Kidney tubule cell (primary cell): ENCODE data around the gene CLEC20A.
A peak's percentile ranks its signal among the peaks of the same experiment; 100 is the strongest.

ENCODE experiments used
- DNase-seq: peaks from one replicate; pipeline ENCODE4 v3.0.0-alpha.2; 2018; ENCODE audit warnings: low spot score

CLEC20A gene

DNA sequence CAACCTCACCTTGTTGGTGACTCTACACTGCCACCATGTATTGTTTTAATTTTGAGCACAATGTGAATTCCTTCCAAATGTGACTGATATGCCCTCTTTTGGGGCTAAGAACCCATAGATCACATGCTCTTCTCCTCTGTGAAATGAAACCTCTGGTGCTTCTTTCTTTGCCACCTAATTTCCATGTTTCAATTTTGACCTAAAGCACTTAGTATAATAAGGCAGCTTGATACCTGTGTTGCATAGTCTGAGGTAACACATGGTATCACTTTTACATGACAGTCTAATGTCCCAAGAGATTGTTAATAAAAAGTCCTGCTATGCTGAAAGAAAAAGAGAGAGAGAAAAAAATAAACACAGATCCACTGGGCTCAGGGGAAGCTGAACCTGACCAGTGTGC, 24.2 kb downstream of the CLEC20A start:
- no peak for DNase-seq

DNA sequence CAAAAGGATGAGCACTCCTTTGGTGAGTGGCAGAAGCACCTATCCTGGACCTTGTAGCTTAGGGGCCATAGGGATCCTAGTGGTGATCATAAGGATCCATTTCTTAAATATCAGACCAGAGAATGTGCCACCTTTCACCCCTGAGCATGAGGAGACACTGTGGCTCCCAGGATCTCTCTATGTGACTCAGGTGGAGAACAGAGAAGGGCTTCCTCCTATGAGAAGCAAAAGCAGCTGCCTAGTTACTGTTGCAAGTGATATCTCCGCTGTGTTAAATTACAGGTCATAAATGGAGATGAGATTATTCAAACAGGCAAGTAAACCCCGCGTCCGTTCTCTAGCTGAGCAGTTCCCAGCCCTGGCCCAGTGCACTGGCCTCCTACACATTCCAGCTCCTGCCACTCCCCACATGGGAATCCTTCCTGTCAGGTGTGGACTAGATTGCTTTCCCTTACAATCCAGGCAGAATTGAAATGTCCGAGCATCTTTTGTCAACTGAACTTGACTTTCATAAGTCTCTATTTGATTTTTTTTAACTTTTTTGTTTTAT, 26.3 kb downstream of the CLEC20A start:
- peak; percentile 51 for DNase-seq

DNA sequence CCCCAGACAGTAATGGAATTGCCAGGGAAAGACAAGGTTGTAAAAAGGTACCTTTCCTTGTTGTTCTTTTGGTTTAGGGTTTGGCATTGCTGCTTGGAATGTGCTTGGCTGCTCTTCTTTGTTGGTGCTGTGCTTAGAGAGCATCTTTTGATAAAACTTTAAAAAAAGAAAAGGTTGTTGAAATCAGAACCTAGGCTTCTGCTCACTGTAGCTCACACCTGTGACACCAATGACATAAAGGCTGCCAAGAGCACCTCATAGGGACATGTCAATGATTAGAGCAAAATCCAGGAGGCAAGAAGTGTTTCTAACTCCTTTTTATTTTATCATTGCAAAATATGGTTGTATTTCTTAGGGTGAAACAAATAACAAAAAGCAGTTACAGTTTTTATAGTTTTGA, 28.9 kb downstream of the CLEC20A start:
- DNase-seq, result no peak

DNA sequence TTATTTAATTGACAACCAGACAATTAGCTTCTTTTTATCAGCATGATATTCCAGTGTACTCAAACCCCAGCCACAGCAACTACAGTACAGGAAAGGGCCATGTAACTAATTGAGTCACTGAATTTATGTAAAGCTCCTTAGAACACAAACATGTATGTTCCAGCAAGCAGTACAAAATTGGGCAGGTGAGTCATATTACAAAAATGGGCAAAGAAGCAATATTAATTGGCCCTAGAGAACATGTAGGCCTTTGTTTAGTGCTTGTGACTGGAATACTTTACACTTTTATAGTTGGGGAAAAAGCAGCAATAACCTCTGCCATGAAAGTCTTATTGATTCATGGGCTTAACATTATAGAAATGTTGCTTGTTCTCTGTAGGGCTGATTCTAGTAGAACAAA, 31.8 kb downstream of the CLEC20A start:
- peak; percentile 38 for DNase-seq

DNA sequence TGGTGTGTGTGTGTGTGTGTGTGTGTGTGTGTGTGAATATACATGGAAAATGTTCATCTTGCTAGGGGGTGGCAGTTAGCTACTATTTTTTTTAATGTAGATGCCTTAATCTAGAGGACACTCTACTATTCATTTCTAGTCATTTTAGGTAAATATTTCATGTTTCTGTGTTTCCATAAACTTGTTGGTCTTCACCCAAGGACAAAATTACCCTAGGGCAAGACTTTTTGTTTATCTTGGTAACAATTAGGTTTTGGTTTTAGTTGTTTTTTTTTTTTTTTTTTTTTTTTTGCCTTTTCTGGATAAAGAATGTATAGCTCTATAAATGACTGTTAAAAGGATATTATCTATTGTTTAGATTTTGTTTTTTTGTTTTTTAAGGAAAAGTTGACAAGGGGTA, 32.2 kb downstream of the CLEC20A start:
- DNase-seq, result no peak

DNA sequence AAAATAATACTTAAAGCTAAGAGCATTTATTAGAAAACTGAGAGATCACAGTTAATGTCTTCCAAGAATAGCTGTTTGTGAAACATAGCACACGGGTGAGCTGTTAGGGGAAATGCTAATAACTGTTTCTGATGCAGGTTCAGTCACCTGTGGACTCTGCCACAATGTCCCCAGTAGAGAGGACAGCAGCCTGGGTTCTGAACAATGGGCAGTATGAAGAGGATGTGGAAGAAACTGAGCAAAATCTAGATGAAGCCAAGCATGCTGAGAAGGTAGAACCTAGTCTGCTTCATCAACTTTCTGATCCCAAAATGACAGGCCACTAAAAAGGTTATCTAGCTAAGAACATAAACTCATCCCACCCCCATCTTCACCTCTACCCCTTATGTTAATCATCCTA, 32.6 kb downstream of the CLEC20A start:
- DNase-seq, result no peak

DNA sequence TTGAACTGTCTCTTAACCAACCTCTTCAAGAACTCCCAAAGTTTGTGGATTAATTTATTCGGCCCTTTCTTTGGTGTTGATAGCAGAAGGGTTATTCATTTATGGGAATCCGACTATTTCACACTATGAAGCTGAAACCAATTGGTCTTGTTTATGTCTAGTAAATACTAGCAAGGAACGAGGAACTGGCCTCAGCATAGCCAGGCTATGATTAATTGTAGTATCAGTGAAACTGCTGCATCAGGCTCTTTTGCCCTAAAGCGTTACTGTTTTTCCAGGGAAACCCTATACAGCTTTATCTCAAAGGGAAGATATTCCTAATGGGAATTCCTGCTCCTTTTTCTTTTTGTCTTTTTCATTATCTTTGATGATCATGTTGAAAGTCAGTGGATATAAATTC, 35.1 kb downstream of the CLEC20A start:
- peak; percentile 80 for DNase-seq

DNA sequence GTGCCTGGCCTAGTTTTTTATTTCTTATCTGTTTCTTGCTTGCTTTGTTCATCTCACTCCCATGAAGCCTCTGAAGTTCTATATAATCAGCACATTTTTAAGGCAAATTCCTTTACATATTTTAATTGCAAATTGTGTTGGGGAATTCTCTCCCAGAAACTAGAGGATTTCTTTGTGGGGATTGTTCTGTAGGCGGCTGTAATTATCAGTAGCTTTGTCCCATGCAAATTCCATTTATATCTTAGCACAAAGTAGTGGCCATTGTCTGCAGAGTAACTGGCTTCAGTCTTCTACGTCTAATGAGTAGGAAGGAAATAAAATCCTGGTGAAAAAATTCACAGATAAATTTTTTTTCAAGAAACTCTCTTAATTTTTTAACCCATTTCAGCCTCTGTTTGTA, 35.7 kb downstream of the CLEC20A start:
- DNase-seq, result no peak

DNA sequence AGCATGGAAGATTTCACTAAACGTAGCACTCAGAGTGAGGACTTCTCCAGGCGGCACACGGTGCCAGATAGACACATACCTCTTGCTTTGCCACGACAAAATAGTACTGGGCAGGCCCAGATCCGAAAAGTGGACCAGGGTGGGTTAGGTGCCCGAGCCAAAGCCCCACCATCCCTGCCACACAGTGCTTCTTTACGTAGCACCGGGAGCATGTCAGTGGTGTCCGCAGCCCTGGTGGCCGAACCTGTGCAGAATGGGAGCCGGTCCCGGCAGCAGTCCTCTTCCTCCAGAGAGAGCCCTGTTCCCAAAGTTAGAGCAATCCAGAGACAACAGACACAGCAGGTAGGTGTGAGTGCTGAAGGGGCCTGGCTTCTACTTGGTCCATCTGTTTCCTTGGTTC, 38.6 kb downstream of the CLEC20A start:
- DNase-seq, result no peak

DNA sequence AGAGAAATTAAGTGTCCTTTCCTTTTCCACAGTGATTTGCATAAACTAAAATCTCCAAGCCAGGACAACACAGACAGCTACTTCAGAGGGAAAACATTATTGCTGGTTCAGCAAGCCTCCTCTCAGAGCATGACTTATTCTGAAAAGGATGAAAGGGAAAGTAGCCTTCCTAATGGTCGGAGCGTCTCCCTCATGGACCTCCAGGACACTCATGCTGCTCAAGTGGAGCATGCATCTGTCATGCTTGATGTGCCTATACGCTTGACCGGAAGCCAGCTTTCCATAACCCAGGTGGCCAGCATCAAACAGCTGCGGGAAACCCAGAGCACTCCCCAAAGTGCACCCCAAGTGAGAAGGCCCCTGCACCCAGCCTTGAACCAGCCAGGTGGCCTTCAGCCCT, 39.1 kb downstream of the CLEC20A start:
- DNase-seq, result peak; percentile 58

DNA sequence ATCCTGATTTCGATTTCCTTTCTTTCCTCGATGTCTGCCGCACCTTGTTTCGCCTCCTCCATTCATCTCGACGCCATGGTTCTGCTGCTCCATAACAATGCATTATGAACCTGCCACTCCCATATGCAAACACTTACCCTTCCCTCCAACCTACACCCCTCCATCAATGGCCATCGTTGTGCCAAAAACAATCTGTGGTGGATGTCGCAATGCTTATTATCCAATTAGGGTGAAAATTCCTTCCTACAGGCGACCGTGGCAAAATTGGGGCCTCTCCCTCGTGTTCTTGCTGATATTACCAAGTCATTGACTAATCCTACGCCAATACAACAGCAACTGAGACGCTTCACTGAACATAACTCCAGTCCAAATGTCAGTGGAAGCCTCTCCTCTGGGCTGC, 40.3 kb downstream of the CLEC20A start:
- no peak for DNase-seq

DNA sequence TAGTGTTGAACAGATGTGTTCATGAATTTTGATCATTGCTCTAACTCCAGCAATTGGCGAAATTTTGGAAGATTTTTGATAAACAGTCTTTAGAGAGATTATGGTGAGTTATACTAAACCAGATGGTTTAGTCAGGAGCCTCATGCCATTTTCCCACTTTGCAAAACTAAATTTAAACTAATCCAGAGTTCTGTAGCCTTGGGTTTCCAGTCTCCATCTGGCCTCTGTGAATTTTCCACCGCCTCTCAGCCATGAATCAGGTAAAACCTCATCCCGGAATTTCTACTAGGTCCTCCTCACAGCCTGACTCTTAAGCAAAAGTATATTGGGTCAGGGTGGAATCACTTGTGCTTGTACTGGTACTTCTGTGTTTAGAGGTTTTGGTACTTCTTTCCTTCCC, 44.8 kb downstream of the CLEC20A start:
- no peak for DNase-seq

DNA sequence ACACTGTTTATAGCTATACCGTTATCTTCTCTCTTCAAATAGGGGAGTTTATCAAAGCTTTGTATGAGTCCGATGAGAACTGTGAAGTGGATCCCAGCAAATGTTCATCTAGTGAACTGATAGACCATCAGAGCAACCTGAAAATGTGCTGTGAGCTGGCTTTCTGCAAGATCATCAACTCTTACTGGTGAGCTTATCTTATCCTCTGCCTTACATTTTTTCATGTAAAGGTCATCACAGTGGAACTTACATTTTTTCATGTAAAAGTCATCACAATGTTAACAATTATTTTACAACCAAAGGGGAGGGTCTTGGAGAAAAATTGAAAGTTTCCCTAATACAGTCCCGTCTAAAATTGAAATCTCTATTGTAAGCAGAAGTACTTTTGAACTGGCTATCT, 45.2 kb downstream of the CLEC20A start:
- peak; percentile 29 for DNase-seq

DNA sequence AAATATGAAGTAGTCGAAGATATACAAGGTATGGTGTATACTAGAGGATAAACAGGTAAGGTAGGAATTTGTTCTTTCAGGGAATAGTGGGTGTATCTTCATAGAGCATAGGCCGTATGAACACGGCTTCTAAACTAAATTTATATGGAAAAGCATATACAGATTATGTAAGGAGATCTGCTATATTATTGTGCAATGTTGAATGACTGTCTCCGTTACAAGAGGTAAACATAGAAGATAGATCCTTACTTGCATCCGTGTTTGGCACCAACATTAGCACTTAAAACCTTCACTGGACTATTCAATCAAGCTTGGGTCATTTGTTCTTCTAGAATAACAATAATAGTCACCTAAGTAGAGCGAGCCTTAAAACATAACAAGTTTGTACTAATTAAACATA, 45.9 kb downstream of the CLEC20A start:
- DNase-seq, result no peak

DNA sequence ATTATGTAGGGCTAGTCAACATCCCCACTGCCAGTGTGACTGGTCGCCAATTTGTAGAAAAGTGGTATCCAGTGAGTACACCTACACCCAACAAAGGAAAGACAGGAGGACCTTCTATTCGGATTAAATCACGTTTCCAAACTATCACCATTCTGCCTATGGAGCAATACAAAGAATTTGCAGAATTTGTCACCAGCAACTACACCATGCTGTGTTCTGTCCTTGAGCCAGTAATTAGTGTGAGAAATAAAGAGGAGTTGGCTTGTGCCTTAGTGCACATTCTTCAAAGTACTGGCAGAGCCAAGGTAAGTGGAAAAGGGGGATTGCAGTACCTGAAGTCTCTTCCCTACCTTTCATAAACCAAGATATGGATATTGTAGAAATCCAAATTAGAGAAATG, 53.8 kb downstream of the CLEC20A start:
- DNase-seq, result no peak

DNA sequence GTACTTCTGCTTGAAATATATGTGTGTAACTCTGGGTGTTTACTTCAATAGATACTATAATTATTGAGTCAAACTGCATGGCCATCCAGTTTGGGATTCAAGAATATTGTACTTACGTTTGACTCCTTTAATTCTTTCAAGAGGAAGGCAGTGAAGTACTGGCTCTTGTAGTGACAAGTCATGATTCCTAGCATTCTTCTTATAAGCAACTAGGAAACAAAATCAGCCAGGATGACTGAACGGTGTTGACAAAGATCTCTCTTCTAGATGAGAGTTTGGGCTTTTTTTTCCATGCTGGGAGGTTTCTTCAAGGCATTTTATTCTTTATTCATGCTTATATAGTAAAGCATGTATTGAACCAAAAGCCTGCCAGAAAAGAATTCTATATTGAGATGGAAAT, 58.3 kb downstream of the CLEC20A start:
- DNase-seq, result no peak

DNA sequence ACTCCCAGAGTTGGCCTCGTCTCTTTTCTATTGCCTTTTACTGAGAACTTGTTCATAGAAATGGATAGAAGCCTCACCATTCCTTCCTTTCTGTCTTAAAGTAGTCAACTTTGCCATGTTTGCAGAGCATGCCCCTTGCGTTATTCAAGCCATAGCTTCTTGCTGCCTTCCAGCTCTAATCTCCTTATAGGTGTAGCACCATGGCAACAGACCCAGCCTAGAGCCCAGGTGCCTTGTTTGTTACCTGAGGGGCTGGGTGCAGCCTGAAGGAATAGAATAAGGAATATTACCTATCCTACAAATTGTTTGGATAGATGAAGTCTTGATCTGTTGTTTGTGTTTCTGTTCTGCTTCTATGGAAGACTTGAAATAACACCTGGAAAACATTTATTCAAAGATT, 59.9 kb downstream of the CLEC20A start:
- DNase-seq, result no peak

DNA sequence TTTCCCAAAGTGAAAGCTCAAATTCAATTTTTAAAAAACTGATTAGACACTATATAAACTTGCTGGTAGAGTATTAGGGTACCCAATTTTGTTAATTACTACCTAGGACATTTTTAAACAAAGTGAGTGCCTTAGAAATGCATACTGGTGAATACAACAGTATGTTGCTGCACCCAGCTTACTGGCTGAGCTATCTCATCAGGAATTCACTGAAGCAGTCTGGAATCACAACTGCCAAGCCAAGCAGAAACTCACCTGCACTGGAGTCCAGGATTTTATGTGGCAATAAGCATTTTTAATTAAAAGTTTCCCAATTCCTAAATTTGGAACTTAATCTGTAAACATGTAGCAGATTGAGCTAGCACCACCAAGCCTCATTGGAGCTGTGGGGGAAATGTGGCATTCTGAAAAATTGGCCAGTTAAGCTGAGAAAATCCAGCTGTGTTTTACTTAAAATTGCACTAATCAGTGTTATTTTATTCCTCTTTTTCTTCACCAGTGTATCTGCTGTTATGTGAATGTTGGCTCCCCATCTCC, 61.8 kb downstream of the CLEC20A start:
- peak; percentile 31 for DNase-seq

DNA sequence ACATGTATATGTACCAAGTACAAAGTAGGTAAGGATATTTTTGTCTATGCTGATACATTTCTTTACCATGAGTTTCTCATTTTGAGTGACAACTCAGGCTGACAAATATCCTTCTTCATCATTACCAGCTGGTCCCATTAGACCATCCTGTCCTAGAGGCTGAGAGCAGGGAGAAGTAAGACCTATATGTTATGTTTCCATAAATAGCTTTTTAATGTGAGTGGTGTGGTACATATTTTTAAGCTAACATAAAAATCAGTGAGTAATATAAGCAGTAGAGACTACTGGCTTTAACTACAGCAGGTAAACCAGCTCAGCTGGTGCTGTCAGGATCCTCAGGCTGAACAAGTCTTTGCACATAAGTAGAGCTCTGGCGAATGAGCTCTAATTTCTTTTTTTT, 62.4 kb downstream of the CLEC20A start:
- DNase-seq, result no peak
